Naive thymus-derived CD4-positive, alpha-beta T cell (primary cell): ENCODE results near the gene COMP. TPM values are rescaled to one million over a fixed set of nuclear protein-coding genes. Genes with fewer than 3 reads are reported as not detected.

Experiments used
- ATAC-seq: fragments of 150-1000 bp; cut with Tn5 transposase; 2 replicates; pipeline ENCODE4 v1.10.0; 2021; ENCODE audit warnings: mild to moderate bottlenecking, moderate library complexity
- CTCF ChIA-PET: fragments of 350-600 bp; sonication (Branson Sonifier 250); formaldehyde crosslinking; loops from one replicate; lab custom pipeline; 2021; ENCODE audit warnings: antibody characterized with exemption; lab: Charles Lee
- POLR2A ChIA-PET: fragments of 350-600 bp; sonication (Branson Sonifier 250); formaldehyde crosslinking; loops from one replicate; lab custom pipeline; 2021; ENCODE audit warnings: antibody characterized with exemption, inconsistent platforms; lab: Charles Lee
- DNase-seq, 9 donors: peaks; one replicate each; pipeline versions ENCODE4 v3.0.0 to v3.0.0-alpha.2; 2020 to 2022; ENCODE audit warnings: mixed read lengths in 1 of 9
- H3K27ac ChIP-seq: one replicate; pipeline ENCODE4 v1.7.0; 2013; ENCODE audit warnings: mild to moderate bottlenecking, low read depth, low read length, moderate library complexity
- H3K27me3 ChIP-seq, 2 donors: one replicate each; pipeline ENCODE4 v1.7.0; 2013; ENCODE audit warnings: low read length in 2 of 2, mild to moderate bottlenecking in 2 of 2, moderate library complexity in 2 of 2; ENCODE audit not compliant: control insufficient read depth in 2 of 2, insufficient read depth in 2 of 2
- H3K36me3 ChIP-seq, 3 experiments: 1 replicate in 2 of 3; 2 replicates in 1 of 3; pipeline ENCODE4 v1.7.0; 2013; ENCODE audit warnings: low read length in 3 of 3, mild to moderate bottlenecking in 3 of 3, moderate library complexity in 1 of 3; ENCODE audit not compliant: insufficient read depth in 3 of 3, control insufficient read depth in 2 of 3
- H3K4me1 ChIP-seq, 2 donors: one replicate each; pipeline ENCODE4 v1.7.0; 2013; ENCODE audit warnings: low read length in 2 of 2, mild to moderate bottlenecking in 2 of 2, moderate library complexity in 1 of 2; ENCODE audit not compliant: control insufficient read depth in 2 of 2, insufficient read depth in 2 of 2
- H3K4me3 ChIP-seq: 2 replicates; pipeline ENCODE4 v1.7.0; 2013; ENCODE audit warnings: mild to moderate bottlenecking, low read length
- H3K9me3 ChIP-seq, 3 experiments: 1 replicate in 2 of 3; 2 replicates in 1 of 3; pipeline ENCODE4 v1.7.0; 2013; ENCODE audit warnings: low read length in 3 of 3; ENCODE audit not compliant: control insufficient read depth in 2 of 3
- H3K27ac Mint-ChIP-seq, 9 donors: one replicate each; pipeline ENCODE4 v1.8.0; 2020 to 2022; ENCODE audit warnings: mixed read lengths in 9 of 9, mild to moderate bottlenecking in 8 of 9, moderate library complexity in 5 of 9, inconsistent platforms in 2 of 9
- H3K27me3 Mint-ChIP-seq, 5 donors: one replicate each; pipeline ENCODE4 v1.8.0; 2021 to 2022; ENCODE audit warnings: mixed read lengths in 5 of 5, mild to moderate bottlenecking in 1 of 5
- H3K36me3 Mint-ChIP-seq, 5 donors: one replicate each; pipeline ENCODE4 v1.8.0; 2020 to 2022; ENCODE audit warnings: mixed read lengths in 5 of 5, mild to moderate bottlenecking in 3 of 5, inconsistent platforms in 1 of 5
- H3K4me1 Mint-ChIP-seq, 7 donors: one replicate each; pipeline ENCODE4 v1.8.0; 2020 to 2022; ENCODE audit warnings: mixed read lengths in 7 of 7, mild to moderate bottlenecking in 3 of 7, inconsistent platforms in 1 of 7
- H3K4me3 Mint-ChIP-seq, 10 donors: one replicate each; pipeline ENCODE4 v1.8.0; 2020 to 2022; ENCODE audit warnings: mild to moderate bottlenecking in 10 of 10, mixed read lengths in 10 of 10, moderate library complexity in 6 of 10, inconsistent platforms in 2 of 10
- H3K9me3 Mint-ChIP-seq, 11 donors: one replicate each; pipeline ENCODE4 v1.8.0; 2020 to 2022; ENCODE audit warnings: mixed read lengths in 11 of 11, mild to moderate bottlenecking in 4 of 11, inconsistent platforms in 1 of 11, moderate library complexity in 1 of 11
- intact Hi-C, 2 donors: fragments of 100-400 bp; cut with micrococcal nuclease; formaldehyde crosslinking; loops; one replicate each; pipeline ENCODE4 v1.15.1; 2023
- polyA plus RNA-seq, 2 donors: library from polyadenylated mRNA; unstranded; fragments of 300-500 nt; fragmentation: Illumina TruSeq; gene quantifications; one replicate each; pipeline ENCODE4 v1.2.3, GENCODE V29; 2021
- total RNA-seq, 6 experiments: library from RNA in 5 of 6; stranded (reverse) in 5 of 6; gene quantifications; 1 replicate in 5 of 6; 2 replicates in 1 of 6; pipeline ENCODE4 v1.2.3 and lab custom pipeline; 2021 to 2026

The COMP gene
- total RNA-seq, result not detected
- polyA plus RNA-seq, result not detected
- not detected for total RNA-seq (lab: John Stamatoyannopoulos, UW)

DNA sequence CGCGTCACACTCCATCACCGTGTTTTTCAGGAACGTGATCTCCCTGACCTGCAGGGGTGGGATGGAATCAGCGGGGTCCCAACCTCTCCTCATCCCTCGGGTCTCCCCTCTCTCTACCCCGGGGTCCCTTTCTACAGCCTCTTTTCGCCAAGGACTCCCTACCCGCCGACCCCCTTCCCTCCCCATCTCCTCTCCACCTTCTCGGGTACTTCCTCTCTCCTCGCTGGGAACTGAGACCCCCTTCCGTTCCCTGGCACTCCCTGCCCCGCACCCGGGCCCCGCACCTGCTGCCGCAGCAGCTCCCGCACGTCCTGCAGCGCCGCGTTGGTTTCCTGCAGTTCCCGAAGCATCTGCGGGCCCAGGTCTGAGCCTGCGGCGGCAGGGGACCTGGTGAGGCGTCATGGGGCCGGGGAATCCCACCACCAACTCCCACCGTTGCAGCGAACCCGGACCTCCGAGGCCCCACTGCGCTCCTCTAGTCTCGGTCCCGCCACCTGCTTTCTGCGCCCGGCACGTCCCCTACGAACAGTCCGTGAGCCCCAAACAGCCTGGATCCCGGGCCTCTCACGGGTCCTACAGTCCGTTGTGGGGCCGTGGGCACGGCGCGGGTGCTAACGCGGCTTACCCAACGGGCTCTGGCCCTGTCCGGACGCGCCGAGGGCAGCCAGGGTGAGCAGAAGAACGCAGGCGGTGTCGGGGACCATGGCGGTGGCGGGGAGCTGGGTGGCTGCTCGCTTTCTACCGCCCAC, at the start of gene COMP:
Gene COMP, minus strand, starts transcription at position 740 of the 749 bp plus-strand sequence. Its CDS starts 36 bp downstream, at position 704.
- intact Hi-C loops, result no loop called here
- peaks cover 0 to 8% (median 0%) of the 10 kb centered on the region in 11 donors for H3K9me3 Mint-ChIP-seq
- H3K4me1 Mint-ChIP-seq, result peaks cover 18 to 42% (median 31%) of the 10 kb centered on the region in 7 donors
- POLR2A ChIA-PET, result no interaction called here
- no peak for DNase-seq
- H3K36me3 Mint-ChIP-seq, result peaks cover 0 to 8% (median 0%) of the 10 kb centered on the region in 5 donors
- no peak within 1 kb of the TSS for H3K27ac ChIP-seq
- H3K27ac Mint-ChIP-seq, result peak within 1 kb of the TSS in 1 of 9 donors; percentile 69
- peaks cover 59 to 87% (median 66%) of the 10 kb centered on the region in 5 donors for H3K27me3 Mint-ChIP-seq
- H3K4me3 Mint-ChIP-seq, result peak within 1 kb of the TSS; percentile 68 to 90 (median 84)
- no peaks in the 10 kb centered on the region for H3K9me3 ChIP-seq
- no peaks in the 10 kb centered on the region for H3K36me3 ChIP-seq
- ATAC-seq, result no peak
- H3K4me3 ChIP-seq, result no peak within 1 kb of the TSS
- peaks cover 11 to 20% of the 10 kb centered on the region in 2 donors for H3K4me1 ChIP-seq
- CTCF ChIA-PET, result no interaction called here
- H3K27me3 ChIP-seq, result peaks cover 5 to 26% of the 10 kb centered on the region in 2 donors

DNA sequence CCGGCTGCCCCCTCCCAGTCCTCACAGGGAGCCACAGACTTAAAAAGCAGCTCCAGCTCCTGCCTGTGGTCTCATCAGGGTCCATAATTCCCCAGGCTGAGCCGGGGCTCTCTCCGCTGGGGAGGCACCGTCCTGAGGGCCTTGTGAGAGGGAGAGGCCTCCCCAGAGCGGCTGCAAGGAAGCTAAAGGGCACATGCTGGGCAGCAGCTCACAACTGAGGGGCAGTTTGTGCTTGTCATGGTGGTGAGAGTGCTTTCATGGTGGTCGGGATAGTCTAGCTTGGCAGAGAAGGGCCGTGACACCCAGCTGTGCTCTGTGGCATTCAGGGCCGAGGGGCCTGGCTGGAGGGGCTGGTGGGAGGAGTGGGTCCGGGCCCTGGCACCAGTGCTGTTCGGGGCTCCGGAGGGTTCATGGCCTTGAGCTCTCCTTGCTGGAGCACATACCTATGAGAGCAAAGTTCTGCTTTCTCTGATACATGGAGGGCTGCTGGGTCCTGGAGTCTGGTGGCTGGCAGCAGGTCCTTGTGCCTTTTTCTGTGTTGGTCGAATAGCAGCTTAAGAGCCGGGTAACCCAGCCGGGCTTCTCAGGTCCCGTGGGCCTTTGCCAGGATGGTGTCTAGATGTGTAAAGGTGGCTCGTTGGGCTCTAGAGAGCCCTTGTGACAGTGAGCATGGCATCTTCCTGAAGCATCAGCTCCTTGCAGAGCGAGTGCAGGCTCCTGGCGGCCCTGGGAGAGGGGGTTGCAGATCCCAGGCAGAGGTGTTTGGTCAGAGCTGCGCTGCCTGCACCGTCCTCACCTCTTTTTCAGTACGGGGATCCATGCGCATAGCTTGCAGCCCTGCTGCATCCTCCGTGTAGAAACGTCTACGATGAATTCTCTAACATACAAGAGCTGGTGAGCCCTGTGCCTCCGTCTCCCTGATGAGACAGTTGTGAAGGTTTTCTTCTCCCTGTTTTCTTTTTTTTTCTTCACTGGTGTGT, 49.5 kb upstream of the COMP start:
- H3K27ac ChIP-seq, result no peak overlapping the region

DNA sequence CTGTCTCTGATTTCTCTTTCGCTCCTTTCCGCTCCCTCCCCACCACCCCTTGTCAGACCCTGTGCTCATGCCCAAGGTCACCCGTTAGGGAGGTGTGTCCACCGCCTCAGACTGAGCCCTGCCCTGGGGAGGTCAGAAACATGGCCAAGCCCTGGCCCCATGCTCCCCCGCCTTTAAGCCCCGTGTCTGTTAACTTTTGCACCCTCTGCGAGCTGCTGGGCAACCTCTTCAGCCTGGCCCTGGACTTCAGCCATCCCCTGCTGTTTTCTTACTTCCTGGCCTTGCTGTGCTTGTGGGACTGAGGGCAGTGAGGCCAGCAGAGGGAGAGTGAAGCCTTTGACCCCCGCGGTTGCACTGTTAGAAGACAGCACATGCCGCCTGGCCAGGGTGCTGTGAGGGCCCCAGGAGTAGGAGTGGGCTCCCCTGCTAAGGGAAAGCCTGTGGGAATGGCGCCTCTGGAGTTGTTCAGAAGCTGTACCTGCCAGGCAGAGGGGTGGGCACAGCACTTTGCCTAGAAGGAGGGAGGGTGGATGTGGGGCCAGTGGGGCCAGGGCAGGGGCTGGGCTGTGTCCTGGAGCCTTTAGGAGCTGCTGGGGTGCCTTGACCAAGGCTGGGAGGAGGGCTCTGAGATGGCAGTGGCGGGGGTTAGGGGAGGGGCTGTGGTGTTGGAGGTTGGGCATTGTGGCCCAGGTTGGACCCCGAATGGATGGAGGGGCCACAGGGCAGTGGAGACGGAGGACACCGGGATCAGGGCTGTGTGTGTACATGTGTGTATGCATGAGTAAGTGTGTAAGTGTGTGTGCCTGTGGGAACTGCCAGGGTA, 48.6 kb upstream of the COMP start:
- peaks cover 53 to 98% (median 84%) of the 10 kb centered on the region in 7 donors for H3K4me1 Mint-ChIP-seq
- DNase-seq (no peak), ATAC-seq (no peak)
- Histone ChIP-seq H3K27me3 (no peaks in the 10 kb centered on the region), H3K36me3 (peaks cover 0 to 29% (median 0%) of the 10 kb centered on the region in 3 experiments), H3K27ac (no peak overlapping the region), H3K4me3 (no peak overlapping the region), H3K9me3 (no peaks in the 10 kb centered on the region), H3K4me1 (peaks cover 58% of the 10 kb centered on the region in 2 donors)
- H3K9me3 Mint-ChIP-seq, result peaks cover 0 to 2% (median 0%) of the 10 kb centered on the region in 11 donors
- peak overlapping the region in 5 of 9 donors; percentile 21 to 77 (median 71) for H3K27ac Mint-ChIP-seq
- POLR2A ChIA-PET, result no interaction called here
- H3K27me3 Mint-ChIP-seq, result no peaks in the 10 kb centered on the region
- H3K36me3 Mint-ChIP-seq, result peaks cover 0 to 18% (median 6%) of the 10 kb centered on the region in 5 donors
- CTCF ChIA-PET, result no interaction called here
- intact Hi-C loops, result loop anchor here in 1 of 2 donors (10.0 kb wide), 1 partner anchor 55 kb away; no protein-coding TSS in a partner anchor
- peak overlapping the region in 4 of 10 donors; percentile 43 to 73 (median 56) for H3K4me3 Mint-ChIP-seq

More for the DNA sequence above, 49.5 kb upstream of the COMP start:
- Histone ChIP-seq H3K36me3 (peaks cover 0 to 20% (median 0%) of the 10 kb centered on the region in 3 experiments), H3K4me1 (peaks cover 61 to 65% of the 10 kb centered on the region in 2 donors), H3K27me3 (no peaks in the 10 kb centered on the region), H3K4me3 (no peak overlapping the region), H3K9me3 (no peaks in the 10 kb centered on the region)
- intact Hi-C loops, result no loop called here
- ATAC-seq (no peak), DNase-seq (no peak)
- Mint-ChIP-seq H3K36me3 (peaks cover 0 to 13% (median 3%) of the 10 kb centered on the region in 5 donors), H3K9me3 (peaks cover 0 to 2% (median 0%) of the 10 kb centered on the region in 11 donors), H3K4me3 (peak overlapping the region in 7 of 10 donors; percentile 40 to 73 (median 50)), H3K4me1 (peaks cover 52 to 98% (median 85%) of the 10 kb centered on the region in 7 donors), H3K27ac (peak overlapping the region in 8 of 9 donors; percentile 21 to 92 (median 72)), H3K27me3 (no peaks in the 10 kb centered on the region)
- POLR2A ChIA-PET, result interaction anchor here (2.0 kb wide), 1 partner anchor 9 kb away, joined by 9 read pairs; the partner anchor contains the start of gene UPF1
- CTCF ChIA-PET, result interaction anchor here (1.1 kb wide), 1 partner anchor 247 kb away, joined by 3 read pairs; no protein-coding TSS in a partner anchor

DNA sequence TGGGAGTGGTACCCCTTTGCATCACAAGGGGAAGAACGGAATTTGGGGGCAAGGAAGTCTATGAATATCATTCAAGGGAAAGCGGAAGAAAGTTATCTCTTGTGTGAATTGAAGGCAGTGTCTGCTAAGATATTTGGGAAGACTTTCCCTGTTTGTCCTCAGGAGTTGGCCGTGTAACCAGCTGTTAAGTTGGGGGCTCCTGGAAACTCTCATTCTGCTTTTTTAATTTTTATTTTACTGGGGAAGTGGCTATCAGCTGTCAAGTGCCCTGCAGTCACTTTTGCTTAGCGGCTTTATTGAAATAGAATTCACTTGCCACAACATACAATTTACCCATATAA, 43.5 kb upstream of the COMP start:
- Mint-ChIP-seq H3K4me1 (peaks cover 50 to 71% (median 59%) of the 10 kb centered on the region in 7 donors), H3K9me3 (peaks cover 0 to 5% (median 0%) of the 10 kb centered on the region in 11 donors), H3K27me3 (no peaks in the 10 kb centered on the region), H3K27ac (peak overlapping the region; percentile 28 to 93 (median 85)), H3K36me3 (peaks cover 0 to 26% (median 18%) of the 10 kb centered on the region in 5 donors), H3K4me3 (peak overlapping the region; percentile 89 to 97 (median 92))
- intact Hi-C loops, result loop anchor here (5.0 to 10.0 kb wide), 4 partner anchors 50 to 417 kb away; partner anchors contain the start of genes REX1BD (in 1 of the 2) and SSBP4 (in 1 of the 2)
- Histone ChIP-seq H3K27ac (peak overlapping the region; percentile 62), H3K36me3 (peaks cover 0 to 42% (median 0%) of the 10 kb centered on the region in 3 experiments), H3K9me3 (no peaks in the 10 kb centered on the region), H3K4me3 (peak overlapping the region; percentile 77), H3K4me1 (peaks cover 36 to 41% of the 10 kb centered on the region in 2 donors), H3K27me3 (no peaks in the 10 kb centered on the region)
- no peak for DNase-seq
- no peak for ATAC-seq
- ChIA-PET POLR2A (interaction anchor here (0.7 to 1.4 kb wide), 2 partner anchors 10 to 85 kb away, joined by 3 to 4 read pairs; partner anchors contain the start of genes COPE and DDX49), CTCF (interaction anchor here (1.1 kb wide), 1 partner anchor 13 kb away, joined by 6 read pairs; no protein-coding TSS in a partner anchor)

DNA sequence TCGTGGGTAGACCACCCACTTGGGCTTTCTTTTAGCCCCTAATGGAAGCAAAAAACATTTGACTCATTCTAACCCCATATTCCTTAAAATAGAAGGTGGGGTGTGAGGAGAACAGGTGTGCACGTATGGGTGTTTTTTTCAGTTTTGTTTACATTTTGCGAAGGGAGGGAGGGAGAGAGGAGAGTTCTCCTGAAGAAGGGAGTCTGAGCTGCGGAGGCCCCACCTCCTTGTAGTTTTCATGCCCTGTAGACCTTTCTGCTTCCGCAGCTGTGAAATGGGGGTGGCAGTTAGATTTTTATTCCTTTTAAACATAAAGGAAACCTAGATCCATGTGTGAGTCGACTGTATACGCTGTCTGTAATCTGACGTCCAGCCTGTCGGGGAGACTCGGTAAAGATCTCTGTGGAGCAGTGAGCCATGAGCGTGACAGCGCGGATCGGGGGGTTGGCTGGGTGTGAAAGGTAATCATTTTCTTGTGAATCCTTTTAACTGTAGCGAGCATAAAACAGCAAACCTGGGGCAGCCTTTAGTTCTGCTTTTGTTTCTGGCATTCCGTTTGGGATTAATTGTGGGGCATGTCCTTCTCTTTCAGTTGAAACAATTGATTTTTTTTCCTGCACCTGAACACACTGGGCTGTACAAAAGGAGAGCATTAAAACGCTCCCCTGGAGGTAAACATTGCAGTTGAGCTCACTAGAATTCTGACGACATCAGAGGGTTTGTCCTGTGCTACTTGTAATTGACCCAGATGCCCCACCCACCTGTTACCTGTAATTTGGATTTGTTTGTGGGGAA, 42.9 kb upstream of the COMP start:
- Mint-ChIP-seq H3K9me3 (peaks cover 0 to 5% (median 0%) of the 10 kb centered on the region in 11 donors), H3K27ac (peak overlapping the region; percentile 47 to 96 (median 89)), H3K27me3 (no peaks in the 10 kb centered on the region), H3K36me3 (peaks cover 0 to 26% (median 18%) of the 10 kb centered on the region in 5 donors), H3K4me1 (peaks cover 50 to 65% (median 54%) of the 10 kb centered on the region in 7 donors), H3K4me3 (peak overlapping the region; percentile 89 to 97 (median 92))
- no peak for DNase-seq
- Histone ChIP-seq H3K36me3 (peaks cover 0 to 42% (median 0%) of the 10 kb centered on the region in 3 experiments), H3K4me3 (peak overlapping the region; percentile 77), H3K27ac (peak overlapping the region; percentile 62), H3K9me3 (no peaks in the 10 kb centered on the region), H3K4me1 (peaks cover 31 to 37% of the 10 kb centered on the region in 2 donors), H3K27me3 (no peaks in the 10 kb centered on the region)
- ATAC-seq, result no peak
- CTCF ChIA-PET, result interaction anchor here (1.1 to 1.6 kb wide), 2 partner anchors 13 to 314 kb away, joined by 4 to 6 read pairs; no protein-coding TSS in a partner anchor
- intact Hi-C loops, result loop anchor here (5.0 to 10.0 kb wide), 4 partner anchors 49 to 417 kb away; partner anchors contain the start of genes REX1BD (in 1 of the 2) and SSBP4 (in 1 of the 2)
- POLR2A ChIA-PET, result interaction anchor here (0.6 to 1.4 kb wide), 6 partner anchors 8 to 290 kb away, joined by 3 to 4 read pairs (median 3); partner anchors contain the start of genes COPE, DDX49, FKBP8 and UBA52
